ENCODE results near the gene NFILZ.
"Not testable (repeated sequence)": the region's sequence is repeated elsewhere in the genome, so short reads cannot be mapped to it uniquely, and the experiment has no call there.

NFILZ gene

DNA sequence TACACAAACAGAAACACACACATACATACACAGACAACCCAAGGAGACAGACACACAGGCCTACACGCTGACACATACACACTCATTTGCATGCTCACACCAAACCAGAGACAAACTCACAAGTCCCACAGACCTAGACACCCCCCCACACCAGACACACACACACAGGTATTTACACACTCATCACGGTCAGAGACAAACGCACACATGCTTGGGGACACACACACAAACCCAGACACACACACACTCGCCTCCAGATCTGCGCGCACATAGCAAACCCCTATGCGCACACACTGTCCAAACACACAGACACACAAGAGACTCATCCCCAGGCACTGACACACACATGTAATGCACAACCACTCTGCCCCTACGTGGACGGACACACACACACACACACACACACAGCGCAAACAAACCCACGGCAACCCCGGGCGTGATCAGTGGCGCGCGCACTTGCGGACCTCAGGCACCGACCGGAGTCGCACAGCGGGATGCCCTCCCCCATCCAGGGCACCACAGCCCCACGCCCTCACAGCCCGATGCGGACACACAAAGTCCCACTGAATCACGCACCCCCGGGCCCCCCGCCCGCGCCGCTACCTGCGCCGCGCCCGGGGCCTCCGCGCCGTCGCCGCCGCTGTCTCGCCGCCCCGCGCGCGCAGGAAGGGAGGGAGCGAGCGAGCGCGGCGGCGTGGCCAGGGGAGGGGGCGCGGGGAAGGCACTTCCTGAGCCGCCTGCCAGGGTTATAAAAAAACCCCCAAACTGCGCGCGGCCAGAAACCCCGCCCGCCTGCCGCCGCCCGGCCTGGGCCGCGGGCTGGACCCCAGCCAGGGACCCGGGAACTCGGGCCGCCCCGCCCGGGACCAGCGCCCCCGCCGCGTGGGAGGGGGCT lies 20.1 kb upstream of the NFILZ start, which contains the start of gene ADAMTS10:
Gene ADAMTS10 (minus strand): TSS at position 675 of the 895 bp plus-strand sequence. CDS start 5,005 bp downstream, outside the sequence.
- intact Hi-C loops (cut with DNase I): no loop called here
- DNase-seq: peak in 7 of 42 donors; percentile 14 to 51 (median 28)

DNA sequence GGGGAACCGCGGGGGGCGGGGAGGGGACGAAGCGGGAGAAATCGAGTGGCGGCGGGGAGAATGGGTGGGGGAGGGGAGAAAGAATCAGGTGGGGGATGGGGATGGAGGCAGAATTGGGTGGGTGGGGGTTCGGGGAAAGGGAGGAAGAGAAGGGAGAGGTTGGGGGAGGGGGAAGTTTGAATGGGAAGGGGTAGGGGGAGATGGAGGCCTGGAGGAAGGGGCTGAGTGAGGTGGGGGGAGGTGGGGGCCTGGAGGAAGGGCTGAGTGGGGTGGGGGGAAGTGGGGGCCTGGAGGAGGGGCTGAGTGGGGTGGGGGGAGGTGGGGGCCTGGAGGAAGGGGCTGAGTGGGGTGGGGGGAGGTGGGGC lies 19.5 kb upstream of the NFILZ start:
- intact Hi-C loops (cut with DNase I): no loop called here
- DNase-seq: no peak

DNA sequence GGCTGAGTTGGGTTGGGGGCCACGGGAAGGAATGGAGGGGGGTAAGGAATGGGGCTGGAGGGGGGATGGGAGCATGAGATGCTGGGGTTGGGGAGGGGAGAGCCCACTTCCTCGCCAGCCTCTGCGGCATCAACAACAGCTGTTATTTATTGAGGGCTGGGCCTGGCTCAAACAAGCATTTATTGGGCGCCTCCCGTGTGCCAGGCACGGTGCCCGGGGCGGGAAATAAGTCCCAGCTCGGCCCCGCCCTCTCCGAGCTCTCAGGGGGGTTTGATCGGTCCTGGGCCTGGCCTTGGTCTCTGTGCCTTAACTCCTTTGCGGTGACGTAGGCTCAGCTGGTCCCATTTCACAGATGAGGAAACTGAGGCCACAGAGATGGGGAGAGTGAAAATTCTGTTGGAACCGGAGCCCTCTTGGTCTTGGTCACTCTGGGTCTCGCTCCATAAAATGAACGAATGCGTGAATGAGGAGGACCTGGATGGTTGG lies 19.0 kb upstream of the NFILZ start:
- DNase-seq: no peak
- intact Hi-C loops (cut with DNase I): no loop called here

DNA sequence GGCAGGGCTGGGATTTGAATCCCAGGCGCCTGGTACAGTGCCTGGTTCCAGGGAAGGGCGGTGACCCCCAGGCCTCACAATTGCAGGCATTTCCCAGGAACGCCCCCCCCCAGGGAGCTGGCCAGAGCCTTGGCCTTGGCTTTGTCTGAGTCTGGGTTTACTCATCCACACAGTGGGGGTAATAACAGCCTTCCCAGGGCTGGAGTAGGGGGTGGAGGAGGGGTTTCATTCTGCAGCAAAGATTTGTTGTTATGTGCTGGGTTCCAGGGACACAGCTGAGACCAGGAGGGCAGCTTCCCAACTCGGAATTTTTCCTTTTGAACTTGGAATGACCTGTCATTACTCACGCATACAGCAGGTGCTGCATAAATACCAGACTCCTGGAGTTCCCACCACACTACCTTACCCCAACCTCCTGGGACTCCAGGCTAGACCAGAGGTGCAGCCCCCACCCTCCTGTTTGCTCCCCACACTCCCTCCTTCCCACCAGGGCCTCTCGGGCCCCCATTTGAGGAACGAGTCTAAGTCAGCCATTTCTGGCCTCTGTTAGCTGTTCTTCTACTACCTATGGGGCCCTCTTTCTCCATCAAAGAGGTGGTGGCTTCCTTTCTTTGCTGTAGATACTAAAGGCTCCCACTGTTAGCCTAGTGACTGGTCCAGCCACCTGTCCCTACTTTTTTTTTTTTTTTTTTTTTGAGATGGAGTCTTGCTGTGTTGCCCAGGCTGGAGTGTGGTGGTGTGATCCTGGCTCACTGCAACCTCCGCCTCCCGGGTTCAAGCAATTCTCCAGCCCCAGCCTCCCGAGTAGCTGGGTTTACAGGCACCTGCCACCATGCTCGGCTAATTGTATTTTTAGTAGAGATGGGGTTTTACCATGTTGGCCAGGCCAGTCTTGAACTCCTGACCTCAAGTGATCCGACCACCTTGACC lies 18.3 kb upstream of the NFILZ start:
- peak in 4 of 42 donors; percentile 15 to 52 (median 20) for DNase-seq
- intact Hi-C loops (cut with DNase I): no loop called here

DNA sequence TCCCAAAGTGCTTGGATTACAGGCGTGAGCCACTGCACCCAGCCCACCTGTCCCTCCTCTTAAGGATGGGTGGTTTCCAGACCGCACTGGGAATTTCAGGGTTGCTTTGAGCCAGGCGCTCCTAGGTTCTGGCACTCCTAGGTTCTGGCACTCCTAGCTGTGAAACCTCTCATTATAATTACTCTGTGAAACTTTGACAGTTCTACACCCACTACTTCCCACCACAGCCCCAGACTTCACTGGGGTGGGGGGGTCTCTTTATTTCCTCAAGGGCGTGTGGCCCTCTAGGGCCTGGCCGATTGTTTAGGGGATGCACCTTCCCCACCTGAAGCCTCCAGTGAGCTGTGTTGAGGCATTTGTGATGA lies 17.6 kb upstream of the NFILZ start:
- intact Hi-C loops (cut with DNase I): no loop called here
- no peak for DNase-seq

DNA sequence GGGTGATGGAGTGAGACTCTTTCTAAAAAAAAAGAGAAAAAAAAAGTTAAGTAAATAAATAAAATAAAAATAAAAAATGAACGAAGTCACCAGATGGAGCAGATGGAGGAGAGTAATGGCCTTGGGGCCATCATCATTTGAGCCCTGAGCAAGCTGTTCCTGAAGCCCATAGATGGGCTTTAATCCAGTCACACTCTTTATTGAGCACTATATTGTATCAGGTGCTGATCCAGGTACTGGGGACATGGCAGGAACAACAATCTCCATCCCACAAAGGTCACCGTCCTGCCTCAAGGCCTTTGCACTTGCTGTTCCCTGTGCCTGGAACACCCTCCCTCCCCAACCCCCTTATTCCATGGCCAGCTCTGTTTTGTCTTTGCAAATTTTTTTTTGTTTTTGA lies 16.0 kb upstream of the NFILZ start:
- intact Hi-C loops (cut with DNase I): no loop called here
- DNase-seq: no peak

DNA sequence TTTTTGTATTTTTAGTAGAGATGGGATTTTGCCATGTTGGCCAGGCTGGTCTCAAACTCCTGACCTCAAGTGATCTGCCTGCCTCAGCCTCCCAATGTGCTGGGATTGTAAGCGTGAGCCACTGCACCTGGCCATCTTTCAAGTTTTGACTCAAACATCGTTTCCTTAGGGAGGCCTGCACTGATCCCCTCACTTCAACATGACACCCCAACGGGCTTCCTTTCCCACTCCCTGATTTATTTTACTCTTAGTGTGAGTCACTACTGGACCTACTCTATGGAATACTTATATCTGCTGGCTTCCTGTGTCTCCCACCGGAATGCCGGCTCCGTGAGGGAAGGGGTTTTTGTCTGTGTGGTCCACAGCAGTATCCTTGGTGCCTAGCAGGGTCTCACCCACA lies 15.4 kb upstream of the NFILZ start:
- intact Hi-C loops (cut with DNase I): no loop called here
- DNase-seq: no peak

DNA sequence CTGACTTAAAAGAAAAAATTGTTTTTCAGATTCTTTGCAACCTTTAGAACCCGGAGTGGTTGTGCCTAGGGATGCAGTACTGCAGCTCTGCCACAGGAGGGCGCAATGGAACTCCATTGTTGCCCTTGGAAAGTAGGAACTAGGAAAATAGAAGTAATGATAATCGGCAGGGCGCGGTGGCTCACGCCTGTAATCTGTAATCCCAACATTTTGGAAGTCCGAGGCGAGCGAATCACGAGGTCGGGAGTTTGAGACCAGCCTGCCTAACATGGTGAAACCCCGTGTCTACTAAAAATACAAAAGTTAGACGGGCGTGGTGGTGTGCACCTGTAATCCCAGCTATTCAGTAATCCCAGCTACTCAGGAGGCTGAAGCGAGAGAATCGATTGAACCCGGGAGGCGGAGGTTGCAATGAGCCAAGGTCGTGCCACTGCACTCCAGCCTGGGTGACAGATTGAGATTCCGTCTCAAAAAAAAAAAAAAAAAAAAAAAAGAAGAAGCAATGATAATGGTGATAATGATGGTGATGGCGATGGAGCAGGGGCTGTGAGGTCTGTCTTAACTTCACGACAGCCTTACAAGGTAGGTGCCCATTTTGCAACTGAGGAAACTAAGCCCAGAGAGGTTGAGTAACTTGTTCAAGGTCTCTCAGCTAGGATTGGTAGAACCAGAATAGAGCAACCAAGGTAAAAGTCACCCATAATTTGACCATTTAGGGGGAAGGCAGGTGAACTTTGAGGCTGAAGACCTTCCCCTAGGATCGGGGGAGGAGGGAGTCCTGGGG lies 14.4 kb upstream of the NFILZ start:
- peak in 36 of 42 donors; percentile 17 to 71 (median 52) for DNase-seq
- intact Hi-C loops (cut with DNase I): no loop called here

DNA sequence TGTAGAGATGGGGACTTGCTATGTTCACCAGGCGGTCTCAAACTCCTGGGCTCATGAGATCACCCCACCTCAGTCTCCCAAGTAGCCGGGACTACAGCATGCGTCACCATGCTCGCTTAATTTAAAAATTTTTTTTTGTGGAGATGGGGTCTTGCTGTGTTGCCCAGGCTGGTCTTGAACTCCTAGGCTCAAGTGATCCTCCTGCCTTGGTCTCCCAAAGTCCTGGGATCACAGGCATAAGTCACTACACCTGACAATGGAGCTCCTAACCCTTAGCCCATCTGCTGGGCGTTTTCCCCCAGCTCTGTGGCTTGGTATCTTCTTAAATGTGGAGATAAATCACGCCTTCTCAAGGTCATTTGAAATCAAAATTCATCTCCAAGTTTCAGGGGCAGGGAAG lies 13.6 kb upstream of the NFILZ start:
- DNase-seq: no peak
- intact Hi-C loops (cut with DNase I): no loop called here

DNA sequence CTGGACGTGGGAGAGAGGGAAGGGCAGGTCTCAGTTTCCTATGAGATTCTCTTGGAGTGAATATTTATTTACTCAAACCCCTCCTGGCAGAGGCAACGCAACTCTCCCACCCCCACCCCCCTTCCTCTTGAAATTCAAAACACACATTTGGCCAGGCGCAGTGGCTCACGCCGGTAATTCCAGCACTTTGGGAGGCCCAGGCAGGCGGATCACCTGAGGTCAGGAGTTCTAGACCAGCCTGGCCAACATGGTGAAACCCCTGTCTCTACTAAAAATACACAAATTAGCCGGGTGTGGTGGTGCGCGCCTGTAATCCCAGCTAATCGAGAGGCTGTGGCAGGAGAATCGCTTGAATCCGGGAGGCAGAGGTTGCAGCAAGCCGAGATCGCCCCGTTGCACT lies 13.1 kb upstream of the NFILZ start:
- intact Hi-C loops (cut with DNase I); DNase-seq: not testable (repeated sequence)

DNA sequence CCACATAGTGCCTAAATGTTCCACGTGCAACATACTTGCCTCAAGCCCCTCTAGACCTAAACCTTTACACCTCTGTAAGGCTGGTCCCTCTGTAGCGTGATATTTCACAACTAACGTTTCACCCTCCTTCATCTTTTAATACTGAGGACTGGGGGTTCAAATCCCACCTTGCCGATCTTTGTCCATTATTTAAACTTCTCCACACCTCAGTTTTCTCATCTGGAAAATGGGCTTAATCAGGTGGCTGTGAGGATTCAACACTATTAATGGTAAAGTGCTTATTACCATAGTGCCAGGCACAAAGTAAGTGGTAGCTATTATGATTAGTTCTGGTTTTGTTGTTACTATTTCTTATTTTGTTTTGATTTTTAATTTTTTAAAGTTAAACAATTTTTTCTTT lies 12.4 kb upstream of the NFILZ start:
- no peak for DNase-seq
- intact Hi-C loops (cut with DNase I): no loop called here

DNA sequence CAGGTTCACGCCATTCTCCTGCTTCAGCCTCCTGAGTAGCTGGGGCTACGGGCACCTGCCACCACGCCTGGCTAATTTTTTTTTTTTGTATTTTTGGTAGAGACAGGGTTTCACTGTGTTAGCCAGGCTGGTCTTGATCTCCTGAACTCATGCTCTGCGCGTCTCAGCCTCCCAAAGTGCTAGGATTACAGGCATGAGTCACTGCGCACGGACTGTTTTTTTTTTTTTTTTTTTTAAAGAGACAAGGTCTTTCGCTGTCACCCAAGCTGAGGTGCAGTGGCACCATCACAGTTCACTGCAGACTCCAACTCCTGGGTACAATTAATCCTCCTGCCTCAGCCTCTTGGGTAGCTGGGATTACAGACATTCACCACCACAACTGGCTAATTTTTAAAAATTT lies 11.7 kb upstream of the NFILZ start:
- no peak for DNase-seq
- intact Hi-C loops (cut with DNase I): no loop called here

DNA sequence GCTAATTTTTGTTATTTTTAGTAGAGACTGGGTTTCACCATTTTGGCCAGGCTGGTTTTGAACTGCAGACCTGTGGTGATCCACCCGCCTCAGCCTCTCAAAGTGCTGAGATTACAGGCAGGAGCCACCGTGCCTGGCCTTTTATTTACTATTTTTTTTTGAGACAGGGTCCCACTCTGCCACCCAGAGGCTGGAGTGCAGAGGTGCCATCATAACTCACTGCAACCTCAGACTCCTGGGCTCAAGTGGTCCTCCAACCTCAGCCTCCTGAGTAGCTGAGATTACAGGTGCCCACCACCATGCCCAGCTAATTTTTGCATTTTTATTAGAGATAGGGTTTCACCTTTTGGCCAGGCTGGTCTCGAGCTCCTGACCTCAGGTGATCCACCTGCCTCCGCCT lies 7.5 kb upstream of the NFILZ start:
- intact Hi-C loops (cut with DNase I); DNase-seq: not testable (repeated sequence)

DNA sequence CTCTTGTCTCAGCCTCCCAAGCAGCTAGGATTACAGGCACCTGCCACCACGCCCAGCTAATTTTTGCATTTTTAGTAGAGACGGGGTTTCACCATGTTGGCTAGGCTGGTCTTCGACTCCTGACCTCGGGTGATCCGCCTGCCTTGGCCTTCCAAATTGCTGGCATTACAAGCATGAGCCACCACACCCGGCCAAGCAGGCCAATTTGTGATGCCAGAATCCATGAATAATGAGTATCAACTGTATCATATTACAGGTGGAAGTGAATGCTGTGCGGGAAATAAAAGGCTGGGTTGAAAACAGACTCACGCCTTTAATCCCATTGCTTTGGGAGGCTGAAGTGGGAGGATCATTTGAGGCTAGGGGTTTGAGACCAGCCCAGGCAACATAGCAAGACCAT lies 3.6 kb upstream of the NFILZ start:
- no peak for DNase-seq

DNA sequence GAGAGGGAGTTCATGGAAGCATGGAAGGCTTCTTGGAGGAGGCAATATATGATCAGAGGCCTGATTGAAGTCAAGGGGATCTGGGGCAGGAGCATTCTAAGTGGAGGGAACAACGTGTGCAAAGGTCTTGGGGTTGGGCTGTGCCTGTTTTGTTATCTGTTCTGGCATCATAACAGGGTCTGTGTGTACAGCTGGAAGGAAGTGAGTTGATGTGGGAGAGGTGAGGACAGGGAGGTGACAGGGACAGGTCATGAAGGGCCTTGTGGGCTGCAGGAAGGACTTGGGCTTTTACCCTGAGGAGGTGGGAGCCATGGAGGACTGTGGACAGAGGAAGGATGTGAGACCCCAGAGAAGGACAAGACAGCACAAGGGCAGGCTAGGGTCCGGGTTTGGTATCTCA lies 1.2 kb upstream of the NFILZ start:
- intact Hi-C loops (cut with DNase I): no loop called here

More for the DNA sequence above, 3.6 kb upstream of the NFILZ start:
- intact Hi-C loops (cut with DNase I): no loop called here

DNA sequence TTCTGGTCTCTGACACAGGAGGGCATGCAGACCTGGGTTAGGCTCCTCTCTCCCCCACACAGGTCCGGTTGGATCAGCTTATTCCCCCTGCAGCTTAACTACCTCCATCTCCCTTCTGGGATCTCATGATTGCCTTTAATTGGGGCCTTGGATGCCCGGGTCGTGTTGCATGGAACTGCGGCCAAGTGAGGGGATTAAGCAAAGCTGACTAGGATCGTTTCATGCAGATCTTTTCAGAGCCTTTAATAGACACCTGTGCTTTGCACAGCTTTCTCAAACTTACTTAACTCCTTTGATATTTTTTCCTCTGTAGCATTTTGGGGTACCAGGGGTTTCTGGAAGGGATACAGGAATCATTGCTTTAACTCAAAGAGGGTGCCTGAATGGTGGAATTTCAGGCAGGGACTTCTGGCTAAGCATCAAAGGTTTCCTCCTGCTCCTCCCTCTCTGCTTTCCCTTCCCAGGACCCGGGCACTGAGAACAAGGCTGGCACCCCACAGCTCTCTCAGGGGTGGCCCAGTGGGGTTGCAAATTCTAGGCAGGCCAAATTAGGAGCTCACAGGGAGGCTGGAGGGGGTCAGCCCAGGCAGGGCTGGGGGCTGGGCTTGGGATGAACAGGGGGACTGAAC lies 477 bp downstream of the NFILZ start:
- DNase-seq: peak in 3 of 42 donors; percentile 8 to 22 (median 21)
- intact Hi-C loops (cut with DNase I): no loop called here

More for the DNA sequence above, 1.2 kb upstream of the NFILZ start:
- DNase-seq: no peak

DNA sequence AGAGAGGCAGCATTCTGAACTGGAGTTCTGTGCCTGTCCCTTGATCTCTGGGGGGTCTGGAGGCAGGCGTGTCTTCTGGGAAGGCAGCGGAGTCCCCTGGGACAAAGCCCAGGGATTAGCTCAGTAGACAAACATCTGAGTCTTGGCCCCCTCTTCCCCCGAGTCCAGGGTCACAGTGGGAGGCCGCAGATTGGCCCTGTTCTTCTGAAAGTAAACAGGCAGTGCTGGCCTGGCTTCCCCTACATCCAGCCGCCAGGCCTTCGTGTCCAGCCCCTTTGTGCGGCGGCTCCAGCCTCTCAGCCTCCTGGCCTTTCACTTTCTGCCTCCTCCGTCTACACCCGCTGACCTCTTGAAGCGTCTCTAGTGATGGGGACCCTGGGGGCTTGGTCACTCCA lies 989 bp downstream of the NFILZ start:
- intact Hi-C loops (cut with DNase I): no loop called here
- DNase-seq: peak in 21 of 42 donors; percentile 6 to 66 (median 30)

DNA sequence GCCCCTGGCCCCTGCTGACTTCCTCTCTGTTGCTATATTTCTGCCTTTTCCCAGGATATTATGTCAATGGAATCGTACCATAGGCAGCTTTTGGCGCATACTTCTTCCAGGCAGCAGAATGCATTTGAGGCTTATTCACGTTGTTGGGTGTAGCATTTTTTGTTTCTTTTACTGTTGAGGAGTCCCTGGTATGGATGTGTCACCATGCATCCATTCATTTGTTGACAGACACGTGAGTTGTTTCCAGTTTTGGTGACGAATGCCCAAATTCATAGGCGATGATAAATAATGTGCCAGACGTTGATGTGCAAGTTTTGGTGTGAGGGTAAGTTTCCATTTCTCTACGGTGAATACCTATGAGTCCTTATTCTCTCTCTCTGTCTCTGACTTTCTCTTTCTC lies 5.0 kb downstream of the NFILZ start:
- DNase-seq: no peak
- intact Hi-C loops (cut with DNase I): no loop called here

DNA sequence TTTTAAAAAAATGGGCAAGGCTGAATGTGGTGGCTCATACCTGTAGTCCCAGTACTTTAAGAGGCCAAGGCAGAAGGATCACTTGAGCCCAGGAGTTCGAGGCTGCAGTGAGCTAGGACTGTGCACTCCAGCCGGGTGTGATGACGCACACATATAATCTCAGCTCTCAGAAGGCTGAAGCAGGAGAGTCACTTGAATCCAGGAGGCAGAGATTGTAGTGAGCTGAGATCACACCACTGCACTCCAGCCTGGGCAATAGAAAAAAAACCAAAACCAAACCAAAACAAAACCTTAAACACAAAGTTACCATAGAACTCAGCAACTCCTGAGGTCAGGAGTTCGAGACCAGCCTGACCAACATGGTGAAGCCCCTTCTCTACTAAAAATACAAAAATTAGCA lies 6.6 kb downstream of the NFILZ start:
- DNase-seq: not testable (repeated sequence)

More for the DNA sequence above, 6.6 kb downstream of the NFILZ start:
- intact Hi-C loops (cut with DNase I): not testable (repeated sequence)
